Astrocyte (in vitro differentiated cells and primary cell): ENCODE measurements around the gene RCOR1. TPM values are rescaled to one million over a fixed set of nuclear protein-coding genes. Genes with fewer than 3 reads are reported as not detected.

Experiments used
- DNase-seq: peaks from one replicate; pipeline ENCODE4 v3.0.0-alpha.2; 2010; ENCODE audit warnings: low read depth
- FAIRE-seq: peaks from 2 replicates; lab custom pipeline; 2011; peaks lifted over from hg19 to GRCh38; lab: Jason Lieb, UNC
- H2AFZ ChIP-seq: 2 replicates; pipeline ENCODE4 v1.6.0; 2012; ENCODE audit warnings: low read depth, low read length, inconsistent platforms
- H3K27ac ChIP-seq: 2 replicates; pipeline ENCODE4 v1.5.1; 2011; ENCODE audit warnings: low read depth, low read length, inconsistent platforms
- H3K27me3 ChIP-seq: 2 replicates; pipeline ENCODE4 v1.6.0; 2011; ENCODE audit warnings: low read length, inconsistent platforms; ENCODE audit not compliant: insufficient read depth
- H3K36me3 ChIP-seq: 2 replicates; pipeline ENCODE4 v1.5.1; 2011; ENCODE audit warnings: low read length, inconsistent platforms; ENCODE audit not compliant: insufficient read depth
- H3K4me1 ChIP-seq: 2 replicates; pipeline ENCODE4 v1.5.1; 2011; ENCODE audit warnings: low read length, inconsistent platforms; ENCODE audit not compliant: insufficient read depth
- H3K4me2 ChIP-seq: 2 replicates; pipeline ENCODE4 v1.6.0; 2012; ENCODE audit warnings: low read length, inconsistent platforms
- H3K4me3 ChIP-seq: 2 replicates; pipeline ENCODE4 v1.5.1; 2011; ENCODE audit warnings: low read depth, mild to moderate bottlenecking, low read length, inconsistent platforms; ENCODE audit not compliant: insufficient read depth
- H3K79me2 ChIP-seq: 2 replicates; pipeline ENCODE4 v1.6.0; 2012; ENCODE audit warnings: mild to moderate bottlenecking, low read length, inconsistent platforms; ENCODE audit not compliant: insufficient read depth
- H3K9ac ChIP-seq: 2 replicates; pipeline ENCODE4 v1.6.0; 2012; ENCODE audit warnings: mild to moderate bottlenecking, low read length, inconsistent platforms
- H3K9me3 ChIP-seq: 2 replicates; pipeline ENCODE4 v1.5.1; 2012; ENCODE audit warnings: low read depth, mild to moderate bottlenecking, low read length, inconsistent platforms; ENCODE audit not compliant: insufficient read depth
- H4K20me1 ChIP-seq: 2 replicates; pipeline ENCODE4 v1.6.0; 2012; ENCODE audit warnings: low read length, inconsistent platforms; ENCODE audit not compliant: insufficient read depth
- H3K27ac Mint-ChIP-seq: one replicate; pipeline ENCODE4 v1.8.0; 2021; ENCODE audit warnings: mild to moderate bottlenecking, mixed read lengths; ENCODE audit not compliant: unreplicated experiment
- H3K27me3 Mint-ChIP-seq: one replicate; pipeline ENCODE4 v1.8.0; 2021; ENCODE audit warnings: low read depth, mixed read lengths; ENCODE audit not compliant: unreplicated experiment
- H3K36me3 Mint-ChIP-seq: one replicate; pipeline ENCODE4 v1.8.0; 2021; ENCODE audit warnings: low read depth, mixed read lengths; ENCODE audit not compliant: unreplicated experiment
- H3K4me1 Mint-ChIP-seq: one replicate; pipeline ENCODE4 v1.8.0; 2021; ENCODE audit warnings: low read depth, mixed read lengths; ENCODE audit not compliant: unreplicated experiment
- H3K4me3 Mint-ChIP-seq: one replicate; pipeline ENCODE4 v1.8.0; 2021; ENCODE audit warnings: mild to moderate bottlenecking, moderate library complexity, mixed read lengths; ENCODE audit not compliant: unreplicated experiment
- H3K9me3 Mint-ChIP-seq: one replicate; pipeline ENCODE4 v1.8.0; 2021; ENCODE audit warnings: mild to moderate bottlenecking, mixed read lengths; ENCODE audit not compliant: unreplicated experiment
- EZH2 ChIP-seq: IDR thresholded peaks from 2 replicates; pipeline ENCODE4 v1.6.1; 2012; ENCODE audit warnings: mild to moderate bottlenecking, low read length, inconsistent platforms; ENCODE audit not compliant: insufficient read depth
- total RNA-seq: library from RNA; stranded (reverse); gene quantifications from 2 replicates; pipeline ENCODE4 v1.2.1, GENCODE V29; 2021
- TF ChIP-seq, protein P1 (sequence below): IDR thresholded peaks from 2 replicates; pipeline ENCODE4 v1.5.1; 2011; ENCODE audit warnings: low read depth, mild to moderate bottlenecking, inconsistent platforms, low read length, moderate library complexity; ENCODE audit not compliant: insufficient read depth

RCOR1 gene
- total RNA-seq, 1 donor from 2014 or later: 31.0 TPM

DNA sequence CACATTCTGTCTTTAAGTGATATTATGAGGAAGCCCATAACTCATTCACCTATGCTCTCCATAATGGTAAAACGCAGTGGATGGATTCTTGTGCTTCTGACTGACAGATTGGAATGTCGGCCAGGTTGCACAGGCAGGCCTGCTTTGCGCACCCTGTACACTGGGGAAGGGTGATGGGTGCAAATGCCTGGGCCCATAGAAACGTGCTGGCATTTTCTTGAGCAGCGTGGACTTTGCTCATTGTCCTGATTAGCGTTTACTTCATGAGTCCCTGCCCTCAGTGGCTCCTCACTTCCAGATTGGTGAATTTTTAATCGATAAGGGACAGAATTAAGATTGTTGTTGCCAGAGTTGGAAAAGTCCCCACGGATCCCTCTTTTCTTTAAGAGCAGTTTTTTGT is 103.9 kb downstream of the RCOR1 start:
- Histone ChIP-seq H3K27ac (no peak overlapping the region), H3K36me3 (no peaks in the 10 kb centered on the region), H3K4me1 (peaks cover 4% of the 10 kb centered on the region), H3K27me3 (no peaks in the 10 kb centered on the region), H3K9ac (no peak overlapping the region), H3K79me2 (peaks cover 59% of the 10 kb centered on the region), H3K4me3 (no peak overlapping the region), H4K20me1 (peaks cover 86% of the 10 kb centered on the region), H2AFZ (no peak overlapping the region), H3K4me2 (no peak overlapping the region), H3K9me3 (no peaks in the 10 kb centered on the region)
- Mint-ChIP-seq H3K27ac (no peak overlapping the region), H3K4me3 (no peak overlapping the region), H3K36me3 (peaks cover 3% of the 10 kb centered on the region), H3K9me3 (peaks cover 2% of the 10 kb centered on the region), H3K27me3 (no peaks in the 10 kb centered on the region), H3K4me1 (peaks cover 27% of the 10 kb centered on the region)
- no peak for FAIRE-seq
- DNase-seq: no peak
- TF ChIP-seq EZH2: no peak
- TF ChIP-seq, protein P1, sequence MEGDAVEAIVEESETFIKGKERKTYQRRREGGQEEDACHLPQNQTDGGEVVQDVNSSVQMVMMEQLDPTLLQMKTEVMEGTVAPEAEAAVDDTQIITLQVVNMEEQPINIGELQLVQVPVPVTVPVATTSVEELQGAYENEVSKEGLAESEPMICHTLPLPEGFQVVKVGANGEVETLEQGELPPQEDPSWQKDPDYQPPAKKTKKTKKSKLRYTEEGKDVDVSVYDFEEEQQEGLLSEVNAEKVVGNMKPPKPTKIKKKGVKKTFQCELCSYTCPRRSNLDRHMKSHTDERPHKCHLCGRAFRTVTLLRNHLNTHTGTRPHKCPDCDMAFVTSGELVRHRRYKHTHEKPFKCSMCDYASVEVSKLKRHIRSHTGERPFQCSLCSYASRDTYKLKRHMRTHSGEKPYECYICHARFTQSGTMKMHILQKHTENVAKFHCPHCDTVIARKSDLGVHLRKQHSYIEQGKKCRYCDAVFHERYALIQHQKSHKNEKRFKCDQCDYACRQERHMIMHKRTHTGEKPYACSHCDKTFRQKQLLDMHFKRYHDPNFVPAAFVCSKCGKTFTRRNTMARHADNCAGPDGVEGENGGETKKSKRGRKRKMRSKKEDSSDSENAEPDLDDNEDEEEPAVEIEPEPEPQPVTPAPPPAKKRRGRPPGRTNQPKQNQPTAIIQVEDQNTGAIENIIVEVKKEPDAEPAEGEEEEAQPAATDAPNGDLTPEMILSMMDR: no peak

DNA sequence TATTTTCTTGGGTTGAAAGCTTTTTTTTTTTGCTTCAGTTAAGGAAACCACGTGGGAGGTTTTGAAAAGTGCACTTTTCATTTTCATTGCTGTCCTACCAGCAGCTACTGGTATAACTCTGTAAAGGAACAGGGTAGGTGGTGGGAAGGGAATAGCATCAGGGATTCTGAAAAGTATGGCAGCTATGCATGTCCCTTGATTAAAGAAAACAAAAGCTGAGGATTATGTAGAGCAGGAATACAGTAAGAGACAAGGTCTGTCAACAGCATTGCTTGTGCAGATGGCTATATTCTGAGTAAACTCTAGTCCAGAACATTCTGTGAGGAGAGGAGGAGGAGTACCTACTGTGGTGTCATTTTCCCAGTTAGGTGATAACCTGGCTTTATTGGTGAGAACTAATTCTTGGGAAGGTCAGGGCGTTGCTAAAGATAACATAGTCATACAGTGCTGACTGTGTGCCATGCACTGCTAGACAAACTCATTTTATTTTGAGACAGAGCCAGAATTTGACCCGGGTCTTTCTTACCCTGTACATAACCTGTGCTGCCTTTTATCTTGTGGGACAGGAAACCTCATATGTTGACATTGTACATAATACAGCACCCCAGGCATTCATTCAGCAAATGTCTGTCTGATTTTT is 104.5 kb downstream of the RCOR1 start:
- Histone ChIP-seq H3K36me3 (no peaks in the 10 kb centered on the region), H3K79me2 (peaks cover 60% of the 10 kb centered on the region), H2AFZ (no peak overlapping the region), H3K9ac (no peak overlapping the region), H3K4me1 (peaks cover 4% of the 10 kb centered on the region), H3K4me2 (peak overlapping the region; percentile 7), H3K9me3 (no peaks in the 10 kb centered on the region), H3K27ac (no peak overlapping the region), H3K27me3 (no peaks in the 10 kb centered on the region), H4K20me1 (peaks cover 83% of the 10 kb centered on the region), H3K4me3 (no peak overlapping the region)
- Mint-ChIP-seq H3K27ac (no peak overlapping the region), H3K4me3 (no peak overlapping the region), H3K9me3 (peaks cover 2% of the 10 kb centered on the region), H3K27me3 (no peaks in the 10 kb centered on the region), H3K4me1 (peaks cover 27% of the 10 kb centered on the region), H3K36me3 (peaks cover 3% of the 10 kb centered on the region)
- FAIRE-seq: no peak
- TF ChIP-seq, protein P1: no peak
- TF ChIP-seq EZH2: no peak
- no peak for DNase-seq

DNA sequence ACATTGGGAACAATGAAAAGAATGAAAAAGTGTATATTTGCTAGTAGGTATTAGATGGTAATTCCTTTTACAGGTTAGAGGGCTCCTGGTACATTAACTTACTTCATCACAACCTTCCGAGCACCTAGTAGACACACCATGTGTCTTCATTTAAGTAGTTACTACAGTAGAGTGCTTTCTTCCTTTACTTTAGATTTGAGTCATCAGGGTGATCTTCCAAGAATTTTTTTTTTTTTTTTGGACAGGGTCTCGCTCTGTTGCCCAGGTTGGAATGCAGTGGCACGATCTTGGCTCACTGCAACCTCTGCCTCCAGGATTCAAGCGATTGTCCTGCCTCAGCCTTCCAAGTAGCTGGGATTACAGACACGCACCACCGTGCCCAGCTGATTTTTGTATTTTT is 105.1 kb downstream of the RCOR1 start:
- Histone ChIP-seq H3K79me2 (peaks cover 58% of the 10 kb centered on the region), H3K4me3 (no peak overlapping the region), H3K36me3 (no peaks in the 10 kb centered on the region), H3K9ac (no peak overlapping the region), H3K27me3 (no peaks in the 10 kb centered on the region), H2AFZ (no peak overlapping the region), H3K4me2 (peak overlapping the region; percentile 7), H3K9me3 (no peaks in the 10 kb centered on the region), H4K20me1 (peaks cover 77% of the 10 kb centered on the region), H3K4me1 (peaks cover 4% of the 10 kb centered on the region), H3K27ac (no peak overlapping the region)
- no peak overlapping the region for H3K4me3 Mint-ChIP-seq
- peaks cover 2% of the 10 kb centered on the region for H3K9me3 Mint-ChIP-seq
- no peak for FAIRE-seq
- no peaks in the 10 kb centered on the region for H3K27me3 Mint-ChIP-seq
- peaks cover 4% of the 10 kb centered on the region for H3K36me3 Mint-ChIP-seq
- TF ChIP-seq, protein P1: no peak
- no peak for TF ChIP-seq EZH2
- peaks cover 27% of the 10 kb centered on the region for H3K4me1 Mint-ChIP-seq
- no peak overlapping the region for H3K27ac Mint-ChIP-seq
- DNase-seq: no peak
